ENCODE data around the gene GHRHR.
A peak's percentile ranks its signal among the peaks of the same experiment; 100 is the strongest.

The GHRHR gene

DNA sequence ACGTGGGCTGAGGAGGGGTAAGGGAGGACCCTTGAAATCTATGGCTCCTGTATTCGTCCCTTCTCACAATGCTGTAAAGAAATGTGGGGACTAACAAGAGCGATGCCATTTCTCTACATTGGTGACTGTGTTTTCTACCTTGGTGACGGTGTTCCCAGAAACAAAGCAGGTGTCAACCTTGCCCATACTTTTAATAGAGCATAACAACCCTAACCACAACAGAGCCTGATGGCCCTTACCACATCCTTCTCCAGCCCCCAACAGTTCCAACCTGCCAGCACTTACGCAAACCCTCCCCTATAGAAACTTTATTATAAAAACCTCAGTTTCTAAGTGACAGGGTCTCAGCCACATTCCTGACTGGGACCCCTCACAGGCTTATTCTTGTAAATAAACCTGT, 60.1 kb downstream of the GHRHR start:
- H3K4me3 ChIP-seq (ENCODE audit: low read length), result no peak overlapping the region
- TF ChIP-seq, protein P1, sequence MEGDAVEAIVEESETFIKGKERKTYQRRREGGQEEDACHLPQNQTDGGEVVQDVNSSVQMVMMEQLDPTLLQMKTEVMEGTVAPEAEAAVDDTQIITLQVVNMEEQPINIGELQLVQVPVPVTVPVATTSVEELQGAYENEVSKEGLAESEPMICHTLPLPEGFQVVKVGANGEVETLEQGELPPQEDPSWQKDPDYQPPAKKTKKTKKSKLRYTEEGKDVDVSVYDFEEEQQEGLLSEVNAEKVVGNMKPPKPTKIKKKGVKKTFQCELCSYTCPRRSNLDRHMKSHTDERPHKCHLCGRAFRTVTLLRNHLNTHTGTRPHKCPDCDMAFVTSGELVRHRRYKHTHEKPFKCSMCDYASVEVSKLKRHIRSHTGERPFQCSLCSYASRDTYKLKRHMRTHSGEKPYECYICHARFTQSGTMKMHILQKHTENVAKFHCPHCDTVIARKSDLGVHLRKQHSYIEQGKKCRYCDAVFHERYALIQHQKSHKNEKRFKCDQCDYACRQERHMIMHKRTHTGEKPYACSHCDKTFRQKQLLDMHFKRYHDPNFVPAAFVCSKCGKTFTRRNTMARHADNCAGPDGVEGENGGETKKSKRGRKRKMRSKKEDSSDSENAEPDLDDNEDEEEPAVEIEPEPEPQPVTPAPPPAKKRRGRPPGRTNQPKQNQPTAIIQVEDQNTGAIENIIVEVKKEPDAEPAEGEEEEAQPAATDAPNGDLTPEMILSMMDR (conservative IDR thresholded peaks at IDR 0.05; ENCODE audit: low read length), result no peak
- no peak for DNase-seq (ENCODE audit: low read depth)

DNA sequence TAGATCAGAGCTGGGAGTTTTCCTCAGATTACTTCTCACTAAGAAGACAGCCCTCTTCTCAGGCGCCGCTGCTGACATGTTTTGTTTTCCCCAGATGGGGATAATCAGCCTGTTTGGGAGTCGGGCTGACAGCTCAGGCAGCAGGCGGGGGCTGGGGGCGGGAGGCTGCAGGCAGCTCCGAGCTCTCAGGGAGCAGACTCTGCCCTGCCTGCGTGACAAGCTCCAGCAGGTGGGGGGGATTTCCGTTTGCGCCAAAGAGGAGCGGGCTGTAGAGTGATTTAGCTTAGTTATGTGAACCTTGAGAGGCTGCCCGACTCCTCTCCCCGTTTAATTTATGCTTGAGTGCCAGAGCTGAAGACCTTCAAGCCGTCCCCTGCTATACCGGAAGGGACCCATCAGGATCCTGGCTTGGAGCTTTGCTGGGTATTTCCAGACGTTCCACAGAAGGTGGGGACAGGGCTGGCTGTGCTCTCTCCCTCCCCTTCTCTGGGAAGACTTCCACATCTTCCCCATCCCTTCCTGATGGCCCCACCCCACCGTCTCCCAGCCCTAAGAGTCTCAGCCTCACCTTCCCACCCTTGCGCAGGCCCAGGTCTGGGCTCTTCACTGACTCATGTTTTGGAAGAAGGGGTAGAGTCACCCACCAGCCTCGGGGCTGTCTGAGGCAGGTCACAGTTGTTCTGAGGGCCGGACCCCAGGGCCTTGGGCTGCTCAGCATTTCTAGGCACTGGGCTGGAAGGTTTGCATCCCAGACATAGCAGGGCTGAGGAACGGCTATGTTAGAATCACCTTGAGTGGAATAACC, 63.6 kb downstream of the GHRHR start:
- peak; percentile 3 for DNase-seq (ENCODE audit: low read depth)

DNA sequence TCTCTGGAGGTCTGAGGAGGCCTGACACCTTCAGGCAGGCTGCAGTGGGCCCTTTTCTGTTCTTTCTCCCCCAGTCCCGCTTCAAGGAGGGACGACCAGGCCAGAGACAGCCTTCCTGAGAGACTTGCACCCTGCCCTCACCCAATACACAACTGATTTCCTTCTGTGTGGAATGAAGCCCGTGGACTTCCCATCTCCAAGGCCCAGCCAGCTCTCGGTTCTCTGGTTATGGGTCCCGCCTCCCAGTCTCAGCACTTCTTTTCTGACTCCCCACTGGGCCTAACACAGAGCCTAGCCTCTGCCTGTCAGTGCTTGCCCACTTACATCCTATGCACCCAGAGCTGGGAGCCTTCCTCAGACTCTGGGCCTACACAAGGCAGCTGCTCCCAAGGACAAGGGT, 64.3 kb downstream of the GHRHR start:
- TF ChIP-seq, protein P1 (conservative IDR thresholded peaks at IDR 0.05; ENCODE audit: low read length), result no peak
- no peak overlapping the region for H3K4me3 ChIP-seq (ENCODE audit: low read length)
- DNase-seq (ENCODE audit: low read depth), result no peak

More for the DNA sequence above, 63.6 kb downstream of the GHRHR start:
- TF ChIP-seq, protein P1 (conservative IDR thresholded peaks at IDR 0.05; ENCODE audit: low read length), result no peak
- H3K4me3 ChIP-seq (ENCODE audit: low read length), result no peak overlapping the region

DNA sequence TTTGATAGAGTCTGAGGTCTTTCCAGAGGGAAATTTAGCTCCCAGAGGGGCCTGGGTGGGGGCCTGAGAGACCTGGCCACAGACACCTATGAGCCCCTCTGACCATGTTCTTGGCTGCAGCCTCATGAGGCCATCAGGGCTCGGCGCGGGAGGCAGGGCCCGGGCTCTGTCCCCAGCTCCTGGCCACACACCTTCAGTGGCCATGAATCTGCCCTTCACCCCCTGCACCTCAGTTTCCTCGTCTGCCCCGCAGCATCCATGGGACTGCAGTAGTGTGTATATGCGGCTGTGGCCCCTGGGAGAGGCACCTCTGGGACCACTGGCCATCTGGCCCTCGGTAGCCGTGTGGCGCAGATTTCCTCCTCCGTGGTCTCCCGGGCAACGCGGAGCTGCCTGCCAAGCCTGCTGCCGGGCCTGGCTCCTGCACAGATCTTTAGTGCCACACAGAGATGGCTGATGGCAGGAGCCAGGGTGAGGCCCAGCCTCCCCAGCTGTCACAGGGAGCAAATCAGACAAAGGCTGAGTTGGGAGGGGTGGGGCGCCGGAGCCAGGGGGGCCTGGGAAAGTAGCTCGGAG, 64.8 kb downstream of the GHRHR start:
- no peak overlapping the region for H3K4me3 ChIP-seq (ENCODE audit: low read length)
- TF ChIP-seq, protein P1 (conservative IDR thresholded peaks at IDR 0.05; ENCODE audit: low read length), result no peak
- DNase-seq (ENCODE audit: low read depth), result no peak

All from AG10803 (cell line).